ENCODE data around the gene VAC14. TPM values are rescaled to one million over a fixed set of nuclear protein-coding genes. Genes with fewer than 3 reads are reported as not detected.

The VAC14 gene
- polyA plus RNA-seq, 1 of the 3 experiments (the other 2 are of a cell fraction) = 33.2 TPM

DNA sequence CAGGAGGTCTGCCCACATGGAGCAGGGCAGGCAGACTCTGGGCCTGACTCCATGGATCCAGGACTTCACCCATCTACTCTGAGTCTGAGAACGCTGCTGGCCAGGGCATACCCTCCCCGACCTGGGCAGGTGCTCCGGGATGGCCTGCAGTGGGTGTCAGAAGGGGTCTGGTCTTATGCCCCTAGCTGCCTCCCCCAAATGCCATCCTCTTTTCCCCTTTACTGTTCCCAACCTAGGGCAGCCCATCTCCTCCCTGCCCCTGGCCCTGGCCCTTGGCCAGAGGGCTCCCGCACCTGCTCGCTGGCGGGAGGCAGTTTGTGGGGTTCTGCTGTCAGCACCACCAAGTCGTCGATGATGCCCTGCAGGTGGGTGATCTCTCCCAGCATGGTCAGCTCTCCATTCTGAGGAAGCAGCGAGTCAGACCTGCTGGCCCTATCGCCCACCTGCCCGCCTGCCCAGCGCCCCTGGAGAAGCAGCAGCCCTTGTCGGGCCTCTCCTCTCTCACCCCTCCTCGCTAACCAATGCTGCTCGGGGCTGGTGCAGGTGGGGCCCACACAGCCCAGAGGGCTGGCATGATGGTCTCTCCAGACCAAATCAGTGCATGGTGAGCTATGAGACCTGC lies 123.3 kb downstream of the VAC14 start (continued):
- TF ChIP-seq, protein P1, sequence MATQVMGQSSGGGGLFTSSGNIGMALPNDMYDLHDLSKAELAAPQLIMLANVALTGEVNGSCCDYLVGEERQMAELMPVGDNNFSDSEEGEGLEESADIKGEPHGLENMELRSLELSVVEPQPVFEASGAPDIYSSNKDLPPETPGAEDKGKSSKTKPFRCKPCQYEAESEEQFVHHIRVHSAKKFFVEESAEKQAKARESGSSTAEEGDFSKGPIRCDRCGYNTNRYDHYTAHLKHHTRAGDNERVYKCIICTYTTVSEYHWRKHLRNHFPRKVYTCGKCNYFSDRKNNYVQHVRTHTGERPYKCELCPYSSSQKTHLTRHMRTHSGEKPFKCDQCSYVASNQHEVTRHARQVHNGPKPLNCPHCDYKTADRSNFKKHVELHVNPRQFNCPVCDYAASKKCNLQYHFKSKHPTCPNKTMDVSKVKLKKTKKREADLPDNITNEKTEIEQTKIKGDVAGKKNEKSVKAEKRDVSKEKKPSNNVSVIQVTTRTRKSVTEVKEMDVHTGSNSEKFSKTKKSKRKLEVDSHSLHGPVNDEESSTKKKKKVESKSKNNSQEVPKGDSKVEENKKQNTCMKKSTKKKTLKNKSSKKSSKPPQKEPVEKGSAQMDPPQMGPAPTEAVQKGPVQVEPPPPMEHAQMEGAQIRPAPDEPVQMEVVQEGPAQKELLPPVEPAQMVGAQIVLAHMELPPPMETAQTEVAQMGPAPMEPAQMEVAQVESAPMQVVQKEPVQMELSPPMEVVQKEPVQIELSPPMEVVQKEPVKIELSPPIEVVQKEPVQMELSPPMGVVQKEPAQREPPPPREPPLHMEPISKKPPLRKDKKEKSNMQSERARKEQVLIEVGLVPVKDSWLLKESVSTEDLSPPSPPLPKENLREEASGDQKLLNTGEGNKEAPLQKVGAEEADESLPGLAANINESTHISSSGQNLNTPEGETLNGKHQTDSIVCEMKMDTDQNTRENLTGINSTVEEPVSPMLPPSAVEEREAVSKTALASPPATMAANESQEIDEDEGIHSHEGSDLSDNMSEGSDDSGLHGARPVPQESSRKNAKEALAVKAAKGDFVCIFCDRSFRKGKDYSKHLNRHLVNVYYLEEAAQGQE (IDR thresholded peaks at IDR 0.05; ENCODE audit: low read depth, low read length) = no peak
- no peak for TF ChIP-seq FOXJ3 (CRISPR knock-in tag; IDR thresholded peaks at IDR 0.05)
- TF ChIP-seq, protein P2, sequence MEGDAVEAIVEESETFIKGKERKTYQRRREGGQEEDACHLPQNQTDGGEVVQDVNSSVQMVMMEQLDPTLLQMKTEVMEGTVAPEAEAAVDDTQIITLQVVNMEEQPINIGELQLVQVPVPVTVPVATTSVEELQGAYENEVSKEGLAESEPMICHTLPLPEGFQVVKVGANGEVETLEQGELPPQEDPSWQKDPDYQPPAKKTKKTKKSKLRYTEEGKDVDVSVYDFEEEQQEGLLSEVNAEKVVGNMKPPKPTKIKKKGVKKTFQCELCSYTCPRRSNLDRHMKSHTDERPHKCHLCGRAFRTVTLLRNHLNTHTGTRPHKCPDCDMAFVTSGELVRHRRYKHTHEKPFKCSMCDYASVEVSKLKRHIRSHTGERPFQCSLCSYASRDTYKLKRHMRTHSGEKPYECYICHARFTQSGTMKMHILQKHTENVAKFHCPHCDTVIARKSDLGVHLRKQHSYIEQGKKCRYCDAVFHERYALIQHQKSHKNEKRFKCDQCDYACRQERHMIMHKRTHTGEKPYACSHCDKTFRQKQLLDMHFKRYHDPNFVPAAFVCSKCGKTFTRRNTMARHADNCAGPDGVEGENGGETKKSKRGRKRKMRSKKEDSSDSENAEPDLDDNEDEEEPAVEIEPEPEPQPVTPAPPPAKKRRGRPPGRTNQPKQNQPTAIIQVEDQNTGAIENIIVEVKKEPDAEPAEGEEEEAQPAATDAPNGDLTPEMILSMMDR (IDR thresholded peaks at IDR 0.05) = no peak
- TF ChIP-seq TEAD4 (IDR thresholded peaks at IDR 0.05; ENCODE audit: borderline replicate concordance, insufficient read depth) = no peak
- no peak for TF ChIP-seq TAF1 (IDR thresholded peaks at IDR 0.05; ENCODE audit: borderline replicate concordance, low read depth, low read length)
- no peak for TF ChIP-seq MEF2A (IDR thresholded peaks at IDR 0.05; ENCODE audit: borderline replicate concordance, low read depth)
- TF ChIP-seq, protein P3, sequence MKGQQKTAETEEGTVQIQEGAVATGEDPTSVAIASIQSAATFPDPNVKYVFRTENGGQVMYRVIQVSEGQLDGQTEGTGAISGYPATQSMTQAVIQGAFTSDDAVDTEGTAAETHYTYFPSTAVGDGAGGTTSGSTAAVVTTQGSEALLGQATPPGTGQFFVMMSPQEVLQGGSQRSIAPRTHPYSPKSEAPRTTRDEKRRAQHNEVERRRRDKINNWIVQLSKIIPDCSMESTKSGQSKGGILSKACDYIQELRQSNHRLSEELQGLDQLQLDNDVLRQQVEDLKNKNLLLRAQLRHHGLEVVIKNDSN (IDR thresholded peaks at IDR 0.05; ENCODE audit: borderline replicate concordance, low read depth) = no peak
- TF ChIP-seq, protein P4, sequence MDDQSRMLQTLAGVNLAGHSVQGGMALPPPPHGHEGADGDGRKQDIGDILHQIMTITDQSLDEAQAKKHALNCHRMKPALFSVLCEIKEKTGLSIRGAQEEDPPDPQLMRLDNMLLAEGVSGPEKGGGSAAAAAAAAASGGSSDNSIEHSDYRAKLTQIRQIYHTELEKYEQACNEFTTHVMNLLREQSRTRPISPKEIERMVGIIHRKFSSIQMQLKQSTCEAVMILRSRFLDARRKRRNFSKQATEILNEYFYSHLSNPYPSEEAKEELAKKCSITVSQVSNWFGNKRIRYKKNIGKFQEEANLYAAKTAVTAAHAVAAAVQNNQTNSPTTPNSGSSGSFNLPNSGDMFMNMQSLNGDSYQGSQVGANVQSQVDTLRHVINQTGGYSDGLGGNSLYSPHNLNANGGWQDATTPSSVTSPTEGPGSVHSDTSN (IDR thresholded peaks at IDR 0.05) = no peak
- TF ChIP-seq EZH2phosphoT487 (IDR thresholded peaks at IDR 0.05; ENCODE audit: borderline replicate concordance, low read depth) = no peak

DNA sequence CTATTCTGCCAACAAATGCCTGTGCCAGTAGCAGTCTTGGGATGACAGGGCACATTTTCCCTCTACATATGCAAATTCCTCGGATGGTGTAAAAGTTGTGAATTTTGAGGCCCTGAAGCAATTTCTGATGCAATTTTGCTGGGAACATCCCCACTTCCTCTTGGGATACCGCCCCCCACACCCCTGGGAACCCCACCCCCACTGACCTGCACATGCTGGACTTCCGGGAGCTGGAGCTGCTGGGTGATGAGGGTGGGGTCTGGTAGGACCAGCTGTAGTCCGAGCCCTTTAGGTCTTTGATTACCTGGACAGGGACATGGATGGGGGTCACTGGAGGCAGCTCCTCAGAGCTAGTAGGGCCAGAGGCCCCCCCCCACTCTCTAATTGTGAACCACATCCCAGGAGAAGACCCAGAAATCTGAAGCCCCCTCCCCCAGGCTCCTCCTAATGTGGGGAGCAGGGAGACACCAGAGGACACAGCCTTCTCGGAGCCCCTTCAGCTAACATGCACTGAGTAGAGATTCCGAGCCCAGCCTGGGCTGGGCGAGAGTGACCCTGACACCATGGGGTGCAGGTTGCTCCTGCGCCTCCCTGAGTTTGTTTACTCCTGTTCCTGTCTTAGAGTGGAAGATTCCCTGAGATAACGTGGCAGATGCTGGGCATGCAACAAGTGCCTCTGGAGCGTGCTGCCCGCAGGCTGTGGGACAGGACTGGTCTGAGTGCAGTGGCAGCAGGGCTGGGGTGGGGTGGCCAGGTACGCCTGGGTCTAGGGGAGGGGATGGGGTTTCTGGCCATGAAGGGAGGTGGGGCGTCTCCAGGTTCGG lies 124.1 kb downstream of the VAC14 start:
- H3K27me3 ChIP-seq (ENCODE audit: insufficient read depth) = no peaks in the 10 kb centered on the region
- CTCF ChIA-PET = interaction anchor here (0.6 to 14.3 kb wide), 3 partner anchors 23 to 206 kb away, joined by 3 to 181 read pairs (median 11); no protein-coding TSS in a partner anchor
- H2AFZ ChIP-seq (ENCODE audit: low read depth) = no peak overlapping the region
- H3K4me3 ChIP-seq (ENCODE audit: low read depth in 2 of 2, low read length in 1 of 2) = no peak overlapping the region
- H3K79me2 ChIP-seq (ENCODE audit: insufficient read depth) = peaks cover 32% of the 10 kb centered on the region
- 93% methylated on average over 12 of the region's 14 CpGs for WGBS (ENCODE audit: low lambda C conversion rate)
- POLR2A ChIA-PET = no interaction called here
- H3F3A ChIP-seq (replicated peaks; ENCODE audit: insufficient read depth) = peaks cover 4% of the 10 kb centered on the region
- no peaks in the 10 kb centered on the region for H3K9me2 ChIP-seq
- peaks cover 0 to 9% of the 10 kb centered on the region in 2 experiments; a peak in 1 of 4 replicates for H3K4me1 ChIP-seq (ENCODE audit: control insufficient read depth in 1 of 2, insufficient read depth in 2 of 2, low read depth in 1 of 2, low read length in 1 of 2)
- no peak overlapping the region for H3K4me2 ChIP-seq
- H3K9ac ChIP-seq = no peak overlapping the region
- peaks cover 22% of the 10 kb centered on the region for H4K20me1 ChIP-seq (ENCODE audit: insufficient read depth)
- H3K36me3 ChIP-seq (replicated peaks in 1 of 2; ENCODE audit: control insufficient read depth in 1 of 2, insufficient read depth in 2 of 2, low read length in 1 of 2) = peaks cover 40 to 67% of the 10 kb centered on the region in 2 experiments
- H3K9me3 ChIP-seq = no peaks in the 10 kb centered on the region
- peak; percentile 16 for DNase-seq
- H3K27ac ChIP-seq (ENCODE audit: low read depth in 2 of 2, low read length in 1 of 2) = no peak overlapping the region
- TF ChIP-seq, protein P5, sequence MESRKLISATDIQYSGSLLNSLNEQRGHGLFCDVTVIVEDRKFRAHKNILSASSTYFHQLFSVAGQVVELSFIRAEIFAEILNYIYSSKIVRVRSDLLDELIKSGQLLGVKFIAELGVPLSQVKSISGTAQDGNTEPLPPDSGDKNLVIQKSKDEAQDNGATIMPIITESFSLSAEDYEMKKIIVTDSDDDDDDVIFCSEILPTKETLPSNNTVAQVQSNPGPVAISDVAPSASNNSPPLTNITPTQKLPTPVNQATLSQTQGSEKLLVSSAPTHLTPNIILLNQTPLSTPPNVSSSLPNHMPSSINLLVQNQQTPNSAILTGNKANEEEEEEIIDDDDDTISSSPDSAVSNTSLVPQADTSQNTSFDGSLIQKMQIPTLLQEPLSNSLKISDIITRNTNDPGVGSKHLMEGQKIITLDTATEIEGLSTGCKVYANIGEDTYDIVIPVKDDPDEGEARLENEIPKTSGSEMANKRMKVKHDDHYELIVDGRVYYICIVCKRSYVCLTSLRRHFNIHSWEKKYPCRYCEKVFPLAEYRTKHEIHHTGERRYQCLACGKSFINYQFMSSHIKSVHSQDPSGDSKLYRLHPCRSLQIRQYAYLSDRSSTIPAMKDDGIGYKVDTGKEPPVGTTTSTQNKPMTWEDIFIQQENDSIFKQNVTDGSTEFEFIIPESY (IDR thresholded peaks at IDR 0.05; ENCODE audit: borderline replicate concordance, low read depth) = no peak
- TF ChIP-seq MXI1 (IDR thresholded peaks at IDR 0.05; ENCODE audit: low read depth, low read length) (no peak), GATA2 (CRISPR knock-in tag; IDR thresholded peaks at IDR 0.05) (no peak), RAD21 (IDR thresholded peaks at IDR 0.05; ENCODE audit: low read length) (no peak), RXRA (IDR thresholded peaks at IDR 0.05; ENCODE audit: borderline replicate concordance, low read depth) (no peak)
- TF ChIP-seq, protein P2 (IDR thresholded peaks at IDR 0.05) = no peak
- TF ChIP-seq, protein P3 (IDR thresholded peaks at IDR 0.05; ENCODE audit: borderline replicate concordance, low read depth) = no peak

Measured in SK-N-SH (cell line).